ENCODE measurements around the gene PRSS56.

The PRSS56 gene

DNA sequence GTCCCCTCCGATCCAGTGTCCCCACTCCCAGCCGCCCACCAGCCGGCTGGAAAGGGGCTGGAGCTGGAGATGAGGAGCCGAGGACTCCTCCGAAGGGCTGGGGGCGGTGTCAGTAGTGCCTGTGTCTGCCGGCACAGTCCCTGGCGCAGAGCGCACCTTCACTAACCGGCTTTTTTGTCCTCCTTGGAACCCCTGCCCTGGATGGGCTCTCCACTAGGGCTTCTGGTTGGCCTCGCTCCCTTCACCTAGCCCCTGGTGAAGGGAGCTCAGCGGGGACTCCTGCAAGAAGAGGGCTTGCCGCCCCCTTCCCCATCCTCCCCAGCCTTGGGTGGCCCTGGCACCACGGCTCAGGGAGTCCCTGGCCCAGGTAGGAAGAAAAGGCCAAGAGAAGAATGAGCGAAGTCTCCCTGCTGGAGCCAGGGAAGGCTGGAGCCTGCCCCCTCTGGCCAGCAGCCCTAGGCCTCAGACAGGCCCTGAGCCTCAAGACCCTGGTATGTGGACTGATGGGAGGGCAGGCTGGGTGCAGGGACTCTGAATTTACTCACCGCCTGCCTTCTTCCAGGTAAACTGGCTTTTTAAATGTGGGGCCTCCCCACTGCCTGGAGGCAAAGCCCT lies 32.0 kb upstream of the PRSS56 start:
- H3K4me3 ChIP-seq (ENCODE audit: low read depth, low read length): no peak overlapping the region
- DNase-seq (ENCODE audit: low read depth): no peak
- TF ChIP-seq, protein P1, sequence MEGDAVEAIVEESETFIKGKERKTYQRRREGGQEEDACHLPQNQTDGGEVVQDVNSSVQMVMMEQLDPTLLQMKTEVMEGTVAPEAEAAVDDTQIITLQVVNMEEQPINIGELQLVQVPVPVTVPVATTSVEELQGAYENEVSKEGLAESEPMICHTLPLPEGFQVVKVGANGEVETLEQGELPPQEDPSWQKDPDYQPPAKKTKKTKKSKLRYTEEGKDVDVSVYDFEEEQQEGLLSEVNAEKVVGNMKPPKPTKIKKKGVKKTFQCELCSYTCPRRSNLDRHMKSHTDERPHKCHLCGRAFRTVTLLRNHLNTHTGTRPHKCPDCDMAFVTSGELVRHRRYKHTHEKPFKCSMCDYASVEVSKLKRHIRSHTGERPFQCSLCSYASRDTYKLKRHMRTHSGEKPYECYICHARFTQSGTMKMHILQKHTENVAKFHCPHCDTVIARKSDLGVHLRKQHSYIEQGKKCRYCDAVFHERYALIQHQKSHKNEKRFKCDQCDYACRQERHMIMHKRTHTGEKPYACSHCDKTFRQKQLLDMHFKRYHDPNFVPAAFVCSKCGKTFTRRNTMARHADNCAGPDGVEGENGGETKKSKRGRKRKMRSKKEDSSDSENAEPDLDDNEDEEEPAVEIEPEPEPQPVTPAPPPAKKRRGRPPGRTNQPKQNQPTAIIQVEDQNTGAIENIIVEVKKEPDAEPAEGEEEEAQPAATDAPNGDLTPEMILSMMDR (IDR thresholded peaks at IDR 0.05; ENCODE audit: insufficient read depth, low read depth, low read length, missing control alignments): no peak

- no peak overlapping the region for H3K4me3 ChIP-seq (ENCODE audit: low read depth, low read length)
- no peak for DNase-seq (ENCODE audit: low read depth)
Measured at GRCh38 chr2:232488721-232489300, 31.4 kb upstream of the PRSS56 start.

DNA sequence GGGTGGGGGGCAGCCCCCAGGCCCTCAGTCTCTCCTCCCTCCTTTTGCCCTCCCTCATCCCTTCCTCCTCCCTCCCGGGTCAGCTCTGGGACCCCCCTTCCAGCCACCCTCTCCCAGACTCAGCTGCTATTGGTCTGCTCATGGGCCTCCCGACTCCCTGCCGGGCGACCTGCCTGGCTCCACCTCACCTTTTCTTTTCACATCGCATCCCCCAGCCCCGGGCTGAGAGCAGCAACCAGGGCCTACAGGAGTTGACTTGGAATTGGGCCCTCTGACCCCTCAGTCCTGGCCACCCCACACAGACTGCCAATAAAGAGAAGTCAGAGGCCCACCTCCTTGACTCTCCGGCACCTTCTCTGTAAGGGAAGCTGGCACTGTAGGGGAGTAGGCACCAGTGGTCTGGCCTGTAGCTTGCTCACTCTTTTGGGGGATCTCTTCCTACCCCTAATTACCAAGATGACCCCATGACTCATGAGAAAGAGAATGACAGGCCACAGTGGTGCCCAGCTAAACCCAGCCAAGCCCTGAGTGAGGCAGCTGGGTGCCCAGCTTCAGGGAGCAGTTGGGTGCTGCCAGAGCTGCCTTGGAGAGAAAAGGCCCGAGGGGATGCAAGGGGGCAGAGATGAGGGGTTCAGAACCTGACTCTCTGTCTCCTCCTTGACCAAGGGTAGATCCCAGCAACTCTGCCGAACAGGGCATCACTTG lies 30.5 kb upstream of the PRSS56 start:
- TF ChIP-seq, protein P1 (IDR thresholded peaks at IDR 0.05; ENCODE audit: insufficient read depth, low read depth, low read length, missing control alignments): no peak

More at GRCh38 chr2:232488721-232489300, 31.4 kb upstream of the PRSS56 start:
- TF ChIP-seq, protein P1 (IDR thresholded peaks at IDR 0.05; ENCODE audit: insufficient read depth, low read depth, low read length, missing control alignments): no peak

DNA sequence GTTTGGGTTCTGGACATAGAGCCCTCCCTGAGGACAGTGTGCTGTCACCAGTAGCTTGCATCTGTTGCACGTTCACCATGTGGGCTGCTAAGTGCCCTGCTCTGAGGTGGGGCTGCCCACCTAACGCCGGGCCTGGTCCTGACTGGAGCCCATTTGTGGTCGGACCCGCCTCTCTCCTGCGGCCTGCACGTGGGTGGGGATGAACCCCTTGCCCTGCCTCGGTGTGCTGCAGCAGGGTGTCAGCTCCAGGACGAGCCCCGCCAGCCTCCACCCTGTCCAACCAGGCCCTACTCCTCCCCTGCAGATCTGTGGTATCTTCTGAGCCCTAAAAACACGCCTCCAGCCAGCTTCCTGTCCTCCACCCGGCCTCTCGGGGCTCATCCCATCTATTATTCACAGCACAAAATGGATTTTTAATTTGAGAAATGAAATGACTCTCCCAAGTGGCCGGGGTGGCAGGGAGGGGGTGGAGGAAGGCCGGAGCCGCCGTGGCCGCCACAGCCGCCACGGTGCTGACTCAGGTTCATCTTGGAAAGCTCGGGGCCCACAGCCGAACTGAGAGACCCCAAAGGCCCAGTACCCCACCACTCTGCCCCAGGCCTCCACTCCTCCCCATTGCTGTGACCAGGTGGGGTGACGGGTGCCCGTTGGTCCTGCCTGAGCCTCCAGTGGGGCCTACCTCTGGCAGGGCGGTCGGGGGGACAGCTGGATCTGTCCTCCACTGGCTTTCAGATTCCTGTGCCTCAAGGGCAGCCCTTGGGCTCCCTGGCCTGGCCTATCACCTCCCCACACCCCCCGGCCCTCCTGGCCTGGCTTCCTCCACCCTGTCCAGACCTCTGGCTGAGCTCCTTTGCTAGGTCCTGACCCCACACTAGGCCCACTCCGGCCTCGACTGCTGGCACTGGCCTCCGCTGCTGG lies 29.7 kb upstream of the PRSS56 start:
- TF ChIP-seq, protein P1 (IDR thresholded peaks at IDR 0.05; ENCODE audit: insufficient read depth, low read depth, low read length, missing control alignments): no peak
- DNase-seq (ENCODE audit: low read depth): no peak
- H3K4me3 ChIP-seq (ENCODE audit: low read depth, low read length): no peak overlapping the region

More for the DNA sequence above, 30.5 kb upstream of the PRSS56 start:
- no peak for DNase-seq (ENCODE audit: low read depth)
- no peak overlapping the region for H3K4me3 ChIP-seq (ENCODE audit: low read depth, low read length)

DNA sequence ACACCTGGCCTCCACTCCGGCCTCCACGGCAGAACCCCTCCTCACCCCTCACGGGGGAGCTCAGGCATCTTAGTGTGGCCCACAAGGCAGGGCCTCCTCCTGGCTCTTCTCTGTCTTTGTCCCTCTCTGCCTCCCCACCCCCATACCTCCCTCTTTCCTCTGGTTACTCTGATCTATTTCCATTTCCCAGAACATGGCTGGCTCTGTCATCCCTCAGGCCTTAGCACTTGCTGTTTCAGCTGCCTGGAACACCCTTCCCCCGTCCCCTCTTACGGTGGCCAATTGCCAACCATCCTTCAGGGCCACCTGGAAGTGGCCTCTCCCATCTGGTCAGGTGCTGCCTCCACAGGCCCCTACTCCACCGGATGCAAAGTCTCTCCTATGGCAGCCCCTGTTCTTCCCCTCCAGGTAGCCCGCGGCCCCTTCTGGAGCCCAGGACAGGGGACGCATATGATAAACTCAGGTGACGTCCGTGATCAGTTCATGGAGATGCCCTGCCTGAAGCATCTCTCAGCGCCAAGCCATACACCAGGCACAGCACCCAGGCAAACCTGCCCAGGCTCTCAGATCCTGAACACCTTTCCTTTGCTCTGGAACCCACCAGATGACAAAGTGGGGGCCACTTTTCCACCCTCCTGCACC lies 28.9 kb upstream of the PRSS56 start:
- TF ChIP-seq, protein P1 (IDR thresholded peaks at IDR 0.05; ENCODE audit: insufficient read depth, low read depth, low read length, missing control alignments): no peak
- DNase-seq (ENCODE audit: low read depth): no peak
- H3K4me3 ChIP-seq (ENCODE audit: low read depth, low read length): no peak overlapping the region

DNA sequence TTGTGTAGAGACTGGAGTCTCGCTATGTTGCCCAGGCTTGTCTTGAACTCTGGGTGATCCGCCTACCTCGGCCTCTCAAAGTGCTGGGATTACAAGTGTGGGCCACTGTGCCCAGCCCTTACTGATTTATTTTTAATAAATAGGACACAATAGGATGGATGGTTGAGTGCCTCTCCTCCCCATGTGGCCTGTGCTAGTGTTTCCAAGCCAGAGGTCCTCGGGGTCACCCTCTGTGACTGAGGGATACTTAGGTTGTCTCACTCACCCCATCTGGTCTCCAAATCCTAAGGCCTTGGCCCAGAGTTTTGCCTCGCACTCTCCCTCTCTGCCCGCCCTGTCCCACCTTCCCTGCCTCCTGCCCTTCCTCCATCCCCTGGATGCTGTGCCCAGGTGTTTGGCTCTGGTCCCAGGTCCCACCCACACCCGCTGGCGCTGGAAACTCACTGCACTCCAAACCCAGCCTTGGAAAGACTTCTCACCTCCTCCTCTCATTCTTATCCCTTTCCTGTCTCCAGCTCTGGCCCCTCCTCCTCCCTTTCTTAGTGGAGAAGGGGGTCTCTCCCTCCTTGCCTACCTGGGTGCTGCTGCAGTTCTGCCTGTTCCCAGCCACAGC lies 27.8 kb upstream of the PRSS56 start:
- no peak overlapping the region for H3K4me3 ChIP-seq (ENCODE audit: low read depth, low read length)
- DNase-seq (ENCODE audit: low read depth): no peak
- TF ChIP-seq, protein P1 (IDR thresholded peaks at IDR 0.05; ENCODE audit: insufficient read depth, low read depth, low read length, missing control alignments): no peak
